Kidney (tissue), 14 donors: Measurements from ENCODE around the gene LEMD2. TPM values are rescaled to one million over a fixed set of nuclear protein-coding genes. Genes with fewer than 3 reads are reported as not detected.

Experiments
- DNase-seq, 5 donors: peaks; one replicate each; pipeline ENCODE4 v3.0.0-alpha.2; 2013 to 2020
- FAIRE-seq: peaks from 2 replicates; lab custom pipeline; 2012; peaks lifted over from hg19 to GRCh38; lab: Jason Lieb, UNC
- H3K27ac ChIP-seq, 2 donors: one replicate each; pipeline ENCODE4 v1.7.0; 2013; ENCODE audit warnings: low read depth in 2 of 2, low read length in 2 of 2, inconsistent platforms in 1 of 2
- H3K27me3 ChIP-seq: one replicate; pipeline ENCODE4 v1.7.1; 2013; ENCODE audit warnings: low read length, inconsistent platforms; ENCODE audit not compliant: control insufficient read depth, insufficient read depth
- H3K36me3 ChIP-seq, 3 donors: one replicate each; pipeline versions ENCODE4 v1.7.0 to v1.7.1; 2013; ENCODE audit warnings: low read length in 3 of 3, control low read depth in 1 of 3, inconsistent platforms in 1 of 3; ENCODE audit not compliant: insufficient read depth in 3 of 3, control insufficient read depth in 2 of 3
- H3K4me1 ChIP-seq, 3 donors: one replicate each; pipeline versions ENCODE4 v1.7.0 to v1.7.1; 2013; ENCODE audit warnings: low read length in 3 of 3, inconsistent platforms in 1 of 3, low read depth in 1 of 3; ENCODE audit not compliant: control insufficient read depth in 2 of 3, insufficient read depth in 2 of 3
- H3K4me3 ChIP-seq, 3 donors: one replicate each; pipeline versions ENCODE4 v1.7.0 to v1.8.1; 2013; ENCODE audit warnings: low read length in 3 of 3, control low read depth in 1 of 3, inconsistent platforms in 1 of 3
- H3K9ac ChIP-seq, 3 donors: one replicate each; pipeline versions ENCODE4 v1.7.0 to v1.7.1; 2013; ENCODE audit warnings: low read length in 3 of 3, control low read depth in 1 of 3, inconsistent platforms in 1 of 3
- H3K9me3 ChIP-seq, 3 donors: one replicate each; pipeline versions ENCODE4 v1.7.0 to v1.7.1; 2013; ENCODE audit warnings: low read length in 3 of 3, control low read depth in 1 of 3, inconsistent platforms in 1 of 3; ENCODE audit not compliant: control insufficient read depth in 2 of 3, insufficient read depth in 1 of 3
- intact Hi-C: fragments of 100-400 bp; cut with DNase I; formaldehyde crosslinking; loops from one replicate; pipeline ENCODE4 v1.11.1; 2022
- polyA plus RNA-seq: library from polyadenylated mRNA; stranded (reverse); fragments of 350-450 nt; fragmentation: Illumina TruSeq; extraction: RNeasy Lipid Tissue Mini Kit (QIAGEN cat#74804); gene quantifications from one replicate; pipeline ENCODE4 v1.2.3, GENCODE V29; 2014; ENCODE audit warnings: low read depth, low replicate concordance; ENCODE audit not compliant: insufficient read depth
- total RNA-seq: library from RNA; stranded (reverse); fragmentation: NEBNext Ultra II Directional; extraction: Animal tissue kit (Norgen Biotek cat#: 25700); gene quantifications from one replicate; pipeline ENCODE4 v1.2.1, GENCODE V29; 2021
- TF ChIP-seq, protein P1 (sequence below): IDR thresholded peaks from 3 replicates; pipeline ENCODE4 v1.5.1; 2012; ENCODE audit warnings: mild to moderate bottlenecking, moderate library complexity, borderline replicate concordance; ENCODE audit not compliant: insufficient read depth; ENCODE audit errors: extremely low read depth
- donor health status: control.
- donor health status: control.
- donor health status: control.
- donor health status: control.
- donor health status: control.
- donor health status: DM: yes; HTN: yes; CAD: no.
- donor health status: Normal renal cell carcinoma (clear cell type).

LEMD2 gene
- total and polyA plus RNA-seq, 2 donors from 2014 or later: 36.4 to 57.1 TPM

DNA sequence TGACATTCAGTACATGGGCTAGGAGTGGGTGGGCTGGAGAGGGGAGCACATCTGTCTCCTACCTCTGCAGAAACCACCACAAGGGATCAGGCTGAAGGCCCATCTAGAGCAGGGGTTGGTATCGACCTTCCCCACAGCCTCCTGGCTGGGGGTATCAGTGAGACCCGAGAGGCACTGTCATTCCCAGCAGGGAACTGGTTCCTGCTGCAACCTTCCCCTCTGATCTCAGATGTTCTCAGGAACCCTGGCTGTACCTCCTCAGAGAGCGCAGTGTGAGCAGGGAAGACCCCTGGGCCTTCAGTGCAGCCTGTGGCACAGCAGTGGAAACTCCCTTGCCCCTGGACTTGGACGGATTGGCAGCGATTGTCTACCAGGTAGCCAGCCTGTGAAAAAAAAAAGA, 50.1 kb downstream of the LEMD2 start:
- intact Hi-C loops: no loop called here
- DNase-seq (no peak), FAIRE-seq (no peak)
- no peak overlapping the region for H3K4me3 ChIP-seq
- no peaks in the 10 kb centered on the region for H3K4me1 ChIP-seq
- no peaks in the 10 kb centered on the region for H3K9me3 ChIP-seq
- no peak overlapping the region for H3K27ac ChIP-seq
- no peaks in the 10 kb centered on the region for H3K27me3 ChIP-seq
- H3K36me3 ChIP-seq: no peaks in the 10 kb centered on the region
- TF ChIP-seq, protein P1, sequence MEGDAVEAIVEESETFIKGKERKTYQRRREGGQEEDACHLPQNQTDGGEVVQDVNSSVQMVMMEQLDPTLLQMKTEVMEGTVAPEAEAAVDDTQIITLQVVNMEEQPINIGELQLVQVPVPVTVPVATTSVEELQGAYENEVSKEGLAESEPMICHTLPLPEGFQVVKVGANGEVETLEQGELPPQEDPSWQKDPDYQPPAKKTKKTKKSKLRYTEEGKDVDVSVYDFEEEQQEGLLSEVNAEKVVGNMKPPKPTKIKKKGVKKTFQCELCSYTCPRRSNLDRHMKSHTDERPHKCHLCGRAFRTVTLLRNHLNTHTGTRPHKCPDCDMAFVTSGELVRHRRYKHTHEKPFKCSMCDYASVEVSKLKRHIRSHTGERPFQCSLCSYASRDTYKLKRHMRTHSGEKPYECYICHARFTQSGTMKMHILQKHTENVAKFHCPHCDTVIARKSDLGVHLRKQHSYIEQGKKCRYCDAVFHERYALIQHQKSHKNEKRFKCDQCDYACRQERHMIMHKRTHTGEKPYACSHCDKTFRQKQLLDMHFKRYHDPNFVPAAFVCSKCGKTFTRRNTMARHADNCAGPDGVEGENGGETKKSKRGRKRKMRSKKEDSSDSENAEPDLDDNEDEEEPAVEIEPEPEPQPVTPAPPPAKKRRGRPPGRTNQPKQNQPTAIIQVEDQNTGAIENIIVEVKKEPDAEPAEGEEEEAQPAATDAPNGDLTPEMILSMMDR: no peak
- no peak overlapping the region for H3K9ac ChIP-seq

DNA sequence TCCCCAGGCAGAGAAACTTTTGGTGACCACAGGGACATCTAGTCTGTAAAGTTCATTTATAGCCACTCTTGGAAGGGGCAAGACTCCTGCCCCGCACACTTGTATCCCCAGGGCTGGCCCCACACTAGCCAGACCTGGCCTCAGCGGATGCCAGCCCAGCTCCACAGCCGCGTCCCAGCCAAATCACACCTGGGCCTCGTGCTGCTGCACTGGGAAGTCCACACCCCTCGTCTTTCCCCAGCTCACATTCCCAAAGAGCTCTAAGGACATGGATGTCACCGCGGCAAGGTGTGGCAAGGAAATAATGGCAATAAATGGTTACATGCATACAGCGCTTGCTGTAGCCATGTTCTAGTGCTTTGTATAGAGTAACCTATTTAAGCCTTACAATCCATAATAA, 50.8 kb downstream of the LEMD2 start:
- Histone ChIP-seq H3K4me3 (no peak overlapping the region), H3K27me3 (no peaks in the 10 kb centered on the region), H3K27ac (no peak overlapping the region), H3K9me3 (no peaks in the 10 kb centered on the region), H3K36me3 (no peaks in the 10 kb centered on the region), H3K4me1 (no peaks in the 10 kb centered on the region), H3K9ac (no peak overlapping the region)
- DNase-seq (no peak), FAIRE-seq (no peak)
- TF ChIP-seq, protein P1: no peak
- intact Hi-C loops: no loop called here

DNA sequence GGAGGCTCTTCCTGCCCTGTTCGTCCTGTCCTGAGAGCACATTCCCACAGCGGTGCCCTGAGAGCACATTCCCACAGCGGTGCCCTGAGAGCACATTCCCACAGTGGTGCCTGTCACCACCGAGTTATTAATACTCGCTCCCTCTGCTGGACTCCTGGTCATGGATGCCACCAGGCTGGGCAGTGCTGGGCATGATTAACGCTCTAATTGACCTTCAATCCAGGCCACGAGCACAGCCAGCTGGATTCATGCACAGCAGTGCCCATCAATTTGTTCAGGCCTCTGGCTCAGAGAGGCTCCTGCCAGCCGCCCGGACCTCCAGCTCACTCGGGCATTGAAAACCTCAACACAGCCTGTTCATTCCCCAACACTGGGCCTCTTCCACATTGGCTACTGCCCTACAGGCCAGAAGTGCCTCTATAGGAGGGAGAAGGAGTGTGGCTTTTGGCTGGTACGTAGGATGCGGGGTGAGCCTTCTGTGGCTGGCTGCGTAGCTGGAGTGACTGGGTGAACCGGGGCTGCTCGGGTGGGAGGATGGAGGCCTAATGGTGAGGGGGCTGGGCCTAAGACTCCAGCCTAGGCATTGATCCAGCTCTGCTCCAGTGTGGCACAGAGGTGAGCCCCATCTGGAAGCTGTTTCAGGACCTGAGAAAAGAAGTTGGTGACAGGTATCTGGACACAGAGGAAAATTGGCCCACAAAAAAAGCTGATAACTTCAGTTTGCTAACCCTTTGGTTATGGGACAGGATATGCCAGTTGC, 51.5 kb downstream of the LEMD2 start:
- intact Hi-C loops: no loop called here
- TF ChIP-seq, protein P1: peak; percentile 8
- DNase-seq: peak in 1 of 5 donors; percentile 25
- no peaks in the 10 kb centered on the region for H3K27me3 ChIP-seq
- H3K4me3 ChIP-seq: no peak overlapping the region
- H3K27ac ChIP-seq: no peak overlapping the region
- FAIRE-seq: no peak
- H3K4me1 ChIP-seq: peaks cover 0 to 3% (median 0%) of the 10 kb centered on the region in 3 donors
- H3K36me3 ChIP-seq: no peaks in the 10 kb centered on the region
- no peak overlapping the region for H3K9ac ChIP-seq
- H3K9me3 ChIP-seq: no peaks in the 10 kb centered on the region
